ENCODE measurements around the gene MEX3D. TPM values are rescaled to one million over a fixed set of nuclear protein-coding genes. Genes with fewer than 3 reads are reported as not detected.

MEX3D gene
- total RNA-seq, 1 donor from 2014 or later = 25.3 TPM

- Histone ChIP-seq H3K9me3 (no peaks in the 10 kb centered on the region), H3K36me3 (no peaks in the 10 kb centered on the region), H3K4me1 (no peaks in the 10 kb centered on the region), H3K27me3 (peaks cover 61% of the 10 kb centered on the region), H3K27ac (no peak overlapping the region), H3K4me3 (no peak overlapping the region)
- no peak for ATAC-seq
- DNase-seq = no peak
- TF ChIP-seq CTCF (IDR thresholded peaks at IDR 0.05) = no peak
- intact Hi-C loops (cut with DNase I) = no loop called here
These were observed 39.3 kb downstream of the MEX3D start for GRCh38 chr19:1528596-1529429.

GRCh38 chr19:1527650-1528309, 40.3 kb downstream of the MEX3D start:
- intact Hi-C loops (cut with DNase I) = no loop called here
- H3K27me3 ChIP-seq = peaks cover 62% of the 10 kb centered on the region
- no peak for DNase-seq
- no peak overlapping the region for H3K4me3 ChIP-seq
- H3K4me1 ChIP-seq = no peaks in the 10 kb centered on the region
- no peaks in the 10 kb centered on the region for H3K36me3 ChIP-seq
- H3K9me3 ChIP-seq = no peaks in the 10 kb centered on the region
- no peak for TF ChIP-seq CTCF (IDR thresholded peaks at IDR 0.05)
- no peak for ATAC-seq
- no peak overlapping the region for H3K27ac ChIP-seq

- DNase-seq = no peak
- no peak for TF ChIP-seq CTCF (IDR thresholded peaks at IDR 0.05)
- H3K36me3 ChIP-seq = no peaks in the 10 kb centered on the region
- peaks cover 64% of the 10 kb centered on the region for H3K27me3 ChIP-seq
- no peaks in the 10 kb centered on the region for H3K9me3 ChIP-seq
- no peaks in the 10 kb centered on the region for H3K4me1 ChIP-seq
- no peak overlapping the region for H3K4me3 ChIP-seq
- H3K27ac ChIP-seq = no peak overlapping the region
- no peak for ATAC-seq
- intact Hi-C loops (cut with DNase I) = no loop called here
These were observed 41.0 kb downstream of the MEX3D start for GRCh38 chr19:1526979-1527649.

- no peaks in the 10 kb centered on the region for H3K36me3 ChIP-seq
- no peak for ATAC-seq
- no peak for DNase-seq
- no peaks in the 10 kb centered on the region for H3K9me3 ChIP-seq
- no peak for TF ChIP-seq CTCF (IDR thresholded peaks at IDR 0.05)
- H3K4me3 ChIP-seq = no peak overlapping the region
- H3K4me1 ChIP-seq = no peaks in the 10 kb centered on the region
- no peak overlapping the region for H3K27ac ChIP-seq
- peaks cover 55% of the 10 kb centered on the region for H3K27me3 ChIP-seq
- intact Hi-C loops (cut with DNase I) = no loop called here
These were observed 41.9 kb downstream of the MEX3D start for GRCh38 chr19:1526066-1526778.

GRCh38 chr19:1525343-1525742, 42.8 kb downstream of the MEX3D start:
- Histone ChIP-seq H3K27me3 (peaks cover 55% of the 10 kb centered on the region), H3K27ac (no peak overlapping the region), H3K9me3 (no peaks in the 10 kb centered on the region), H3K4me3 (no peak overlapping the region), H3K4me1 (no peaks in the 10 kb centered on the region), H3K36me3 (no peaks in the 10 kb centered on the region)
- TF ChIP-seq CTCF (IDR thresholded peaks at IDR 0.05) = no peak
- DNase-seq (no peak), ATAC-seq (no peak)
- intact Hi-C loops (cut with DNase I) = no loop called here

Measured in upper lobe of right lung (tissue), 1 donor.